ENCODE results near the gene HDAC4.

HDAC4 gene

GRCh38 chr2:239381709-239382134 is 19.1 kb downstream of the HDAC4 start:
- no peak for DNase-seq

- DNase-seq: no peak
These were observed 19.8 kb downstream of the HDAC4 start for GRCh38 chr2:239380831-239381708.

GRCh38 chr2:239379641-239380170 is 21.1 kb downstream of the HDAC4 start:
- no peak for DNase-seq

- DNase-seq: no peak
These were observed 21.7 kb downstream of the HDAC4 start for GRCh38 chr2:239378918-239379640.

GRCh38 chr2:239378021-239378917 is 22.6 kb downstream of the HDAC4 start:
- no peak for DNase-seq

GRCh38 chr2:239377591-239377990 is 23.2 kb downstream of the HDAC4 start:
- no peak for DNase-seq

GRCh38 chr2:239376942-239377531 is 23.8 kb downstream of the HDAC4 start:
- no peak for DNase-seq

GRCh38 chr2:239376351-239376750 is 24.5 kb downstream of the HDAC4 start:
- no peak for DNase-seq

- no peak for DNase-seq
These were observed 25.4 kb downstream of the HDAC4 start for GRCh38 chr2:239375278-239376061.

GRCh38 chr2:239374896-239375277 is 25.9 kb downstream of the HDAC4 start:
- DNase-seq: no peak

GRCh38 chr2:239372835-239373234 is 28.0 kb downstream of the HDAC4 start:
- no peak for DNase-seq

GRCh38 chr2:239371726-239372686 is 28.8 kb downstream of the HDAC4 start:
- no peak for DNase-seq

- DNase-seq: no peak
These were observed 29.7 kb downstream of the HDAC4 start for GRCh38 chr2:239370876-239371725.

- DNase-seq: no peak
These were observed 30.4 kb downstream of the HDAC4 start for GRCh38 chr2:239370403-239370802.

- no peak for DNase-seq
These were observed 31.1 kb downstream of the HDAC4 start for GRCh38 chr2:239369631-239370161.

GRCh38 chr2:239368906-239369552 is 31.8 kb downstream of the HDAC4 start:
- no peak for DNase-seq

- DNase-seq: no peak
These were observed 32.5 kb downstream of the HDAC4 start for GRCh38 chr2:239368321-239368720.

- DNase-seq: no peak
These were observed 34.1 kb downstream of the HDAC4 start for GRCh38 chr2:239366740-239367139.
